ENCODE results near the gene MRPS9. TPM values are rescaled to one million over a fixed set of nuclear protein-coding genes. Genes with fewer than 3 reads are reported as not detected.

The MRPS9 gene
- total and polyA plus RNA-seq, 2 experiments from 2014 or later = 64.7 to 78.9 TPM

GRCh38 chr2:105062158-105062557 is 24.3 kb downstream of the MRPS9 start:
- H3K36me3 Mint-ChIP-seq (ENCODE audit: low read depth) = peaks cover 13% of the 10 kb centered on the region; the same call in 2 of the 3 replicates
- H3K9me3 Mint-ChIP-seq = no peaks in the 10 kb centered on the region
- no peak overlapping the region for H3K4me3 ChIP-seq
- no peaks in the 10 kb centered on the region for H3K27me3 Mint-ChIP-seq (ENCODE audit: insufficient read depth, low read depth, poor library complexity)
- no peak overlapping the region for H3K4me3 Mint-ChIP-seq
- H3K4me2 ChIP-seq = no peak overlapping the region
- H3K79me2 ChIP-seq (replicated peaks; ENCODE audit: insufficient read depth) = peaks cover 96% of the 10 kb centered on the region
- no peaks in the 10 kb centered on the region for H3K9me2 ChIP-seq (ENCODE audit: insufficient read depth)
- peaks cover 29% of the 10 kb centered on the region for H3K4me1 Mint-ChIP-seq
- TF ChIP-seq POLR2AphosphoS5 (IDR thresholded peaks at IDR 0.05; ENCODE audit: low read depth) (no peak), JUNB (IDR thresholded peaks at IDR 0.05; ENCODE audit: unreplicated experiment) (no peak), STAT1 (IDR thresholded peaks at IDR 0.05; ENCODE audit: unreplicated experiment) (no peak), CREB1 (CRISPR knock-in tag; IDR thresholded peaks at IDR 0.05; ENCODE audit: low read depth) (no peak), REST (IDR thresholded peaks at IDR 0.05; ENCODE audit: unreplicated experiment) (no peak), ZNF462 (CRISPR knock-in tag; IDR thresholded peaks at IDR 0.05) (no peak), ZNF114 (CRISPR knock-in tag; IDR thresholded peaks at IDR 0.05) (no peak), ZNF331 (CRISPR knock-in tag; IDR thresholded peaks at IDR 0.05; ENCODE audit: low read depth) (no peak), CTCF (conservative IDR thresholded peaks at IDR 0.05; ENCODE audit: low read depth in 2 of 2) (no peak), EZH2 (IDR thresholded peaks at IDR 0.05; ENCODE audit: low read depth, unreplicated experiment) (no peak), ETS1 (IDR thresholded peaks at IDR 0.05) (no peak), EZH2phosphoT487 (IDR thresholded peaks at IDR 0.05; ENCODE audit: unreplicated experiment) (no peak), NANOG (IDR thresholded peaks at IDR 0.05; ENCODE audit: borderline replicate concordance) (no peak)
- H3K27me3 ChIP-seq (ENCODE audit: insufficient read depth) = no peaks in the 10 kb centered on the region
- H3K27ac Mint-ChIP-seq = 0 out of 2 replicates have a peak overlapping the region, but pooled peaks have one; percentile 15
- no peak overlapping the region for H3K27ac ChIP-seq (ENCODE audit: low read depth)
- DNase-seq (ENCODE audit: low spot score) (no peak), ATAC-seq (no peak)
- H3K4me1 ChIP-seq (ENCODE audit: insufficient read depth) = peaks cover 23% of the 10 kb centered on the region
- no peak overlapping the region for H2AFZ ChIP-seq
- peaks cover 5% of the 10 kb centered on the region for H4K20me1 ChIP-seq (replicated peaks; ENCODE audit: insufficient read depth)
- H3F3A ChIP-seq (replicated peaks; ENCODE audit: low read depth) = no peaks in the 10 kb centered on the region
- H3K36me3 ChIP-seq (ENCODE audit: insufficient read depth) = no peaks in the 10 kb centered on the region

Measured in GM23338 (cell line).